Activated T-cell treated with anti-CD3 and anti-CD28 coated beads for 1 hour (primary cell): Measurements from ENCODE around the gene GNLY.
"Not testable (repeated sequence)": the region's sequence is repeated elsewhere in the genome, so short reads cannot be mapped to it uniquely, and the experiment has no call there.

ENCODE experiments used
- DNase-seq: peaks from one replicate; pipeline ENCODE4 v3.0.0-alpha.2; 2020; ENCODE audit warnings: low read depth

The GNLY gene

DNA sequence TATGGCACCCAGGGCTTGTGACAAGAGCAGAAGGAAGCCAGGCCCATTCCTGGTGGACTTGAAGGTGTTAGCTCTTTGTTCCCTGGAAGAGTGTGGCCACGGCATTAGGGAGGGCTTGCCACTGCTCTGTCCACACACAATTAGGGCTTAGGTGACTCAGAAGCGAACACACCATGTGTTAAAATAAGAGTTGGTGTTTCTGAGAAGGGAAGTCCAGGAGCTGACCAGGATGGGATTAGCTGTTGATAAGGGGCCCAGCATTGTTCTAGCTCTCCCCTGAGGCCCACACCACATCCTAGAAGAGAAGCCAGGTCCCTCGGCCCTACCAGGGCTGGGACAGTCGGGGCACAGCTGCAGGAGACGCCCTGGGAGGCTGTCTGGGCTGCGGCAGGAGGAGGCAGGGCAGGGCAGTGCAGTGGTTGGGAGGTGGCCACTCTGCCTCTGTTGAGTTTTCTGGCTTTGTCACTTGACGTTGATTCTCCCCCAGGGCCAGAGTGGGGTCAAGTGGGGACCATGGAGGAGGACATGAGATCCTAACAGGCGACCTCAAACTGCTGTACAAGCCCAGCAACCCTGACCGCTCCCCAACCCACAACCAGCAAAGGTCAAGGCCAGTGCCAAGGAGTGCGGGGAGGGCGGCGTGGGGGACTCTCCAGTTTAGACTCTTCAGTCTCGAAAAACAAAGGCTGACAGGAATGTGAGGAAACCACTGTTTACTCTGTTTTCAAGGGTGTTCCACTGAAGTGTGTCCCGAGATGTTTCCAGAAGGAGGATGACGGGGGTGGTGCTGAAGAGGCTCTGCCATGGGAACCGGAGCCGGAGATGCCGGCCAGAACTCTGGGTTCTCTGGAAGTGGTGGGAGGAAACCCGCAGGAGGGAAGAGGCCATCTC is 16.8 kb downstream of the GNLY start:
- DNase-seq = no peak

DNA sequence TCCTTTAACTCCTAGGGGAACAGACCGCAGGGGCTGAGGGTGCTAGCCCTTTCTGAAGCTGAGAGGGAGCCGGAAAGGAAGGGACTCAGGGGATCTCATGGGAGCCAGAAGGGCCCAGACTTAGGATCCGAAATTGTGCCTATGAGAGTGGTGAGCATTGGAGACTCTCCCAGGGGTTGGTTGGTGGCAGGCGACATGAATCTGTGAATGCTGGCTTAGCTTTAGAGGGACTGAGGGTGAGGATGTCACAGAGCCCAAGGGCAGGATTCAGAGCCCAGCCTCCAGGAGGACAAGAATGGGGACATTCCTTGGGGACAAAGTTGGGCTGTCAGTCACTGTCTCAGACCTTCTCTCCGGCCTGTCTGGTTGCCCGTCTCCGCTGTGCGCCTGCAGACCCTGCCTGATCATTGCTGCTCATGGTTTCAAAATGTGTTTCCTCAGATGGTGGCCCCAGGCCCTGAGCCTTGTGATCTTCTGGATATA is 17.5 kb downstream of the GNLY start:
- no peak for DNase-seq

DNA sequence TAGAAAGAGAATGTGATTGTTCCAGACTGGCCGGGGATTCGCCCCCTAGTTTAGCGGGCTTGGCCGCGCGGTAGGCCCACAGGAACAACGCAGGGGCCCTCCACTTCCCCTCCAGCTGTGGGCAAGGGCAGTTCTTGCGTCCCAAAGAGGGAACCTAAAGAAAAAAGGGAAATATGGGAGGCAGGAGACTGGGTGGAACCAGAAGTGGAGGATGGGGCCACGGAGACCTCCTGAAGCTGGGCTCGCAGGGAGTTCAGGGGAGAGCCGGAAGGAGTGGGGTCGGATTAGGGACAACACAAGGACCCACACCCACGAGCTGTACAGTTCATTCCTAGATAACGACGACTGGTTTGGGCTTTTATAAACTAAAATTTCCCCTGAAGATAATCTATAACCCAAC is 18.2 kb downstream of the GNLY start:
- no peak for DNase-seq

DNA sequence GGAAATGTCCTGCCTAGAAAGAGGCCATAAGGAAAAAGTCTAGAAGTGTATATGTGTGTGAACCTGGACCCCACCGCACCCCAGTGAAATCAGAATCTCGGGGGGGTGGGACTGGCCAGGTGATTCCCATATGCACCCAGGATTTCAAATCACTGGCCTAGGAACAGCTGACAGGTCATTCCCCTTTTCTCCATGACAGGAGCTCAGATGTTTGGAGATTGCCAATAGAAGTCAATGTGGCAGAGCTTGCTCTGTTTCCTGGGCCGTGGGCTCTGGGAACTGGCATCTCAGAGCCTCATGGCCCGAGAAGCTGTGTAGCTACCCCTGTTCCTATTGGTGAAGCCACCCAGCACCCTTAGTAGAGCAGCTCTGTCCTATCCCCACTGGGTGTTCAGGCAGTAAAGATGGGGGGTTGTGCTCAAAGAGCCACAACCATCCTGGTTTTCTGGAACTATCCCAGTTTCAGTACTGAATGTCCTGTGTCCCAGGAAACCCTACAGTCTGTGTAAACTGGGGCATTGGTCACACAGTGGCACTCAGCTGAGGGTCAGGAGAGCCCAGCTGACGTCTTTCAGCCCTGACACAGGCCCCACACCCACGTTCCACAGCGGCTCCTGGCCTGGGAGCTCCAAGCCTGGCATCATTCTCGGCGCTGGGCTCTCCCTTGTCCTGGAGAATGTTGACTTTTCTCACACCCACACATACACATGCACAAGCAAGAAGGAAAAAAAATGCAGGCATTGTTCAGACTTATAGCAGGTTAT is 18.9 kb downstream of the GNLY start:
- DNase-seq = no peak

DNA sequence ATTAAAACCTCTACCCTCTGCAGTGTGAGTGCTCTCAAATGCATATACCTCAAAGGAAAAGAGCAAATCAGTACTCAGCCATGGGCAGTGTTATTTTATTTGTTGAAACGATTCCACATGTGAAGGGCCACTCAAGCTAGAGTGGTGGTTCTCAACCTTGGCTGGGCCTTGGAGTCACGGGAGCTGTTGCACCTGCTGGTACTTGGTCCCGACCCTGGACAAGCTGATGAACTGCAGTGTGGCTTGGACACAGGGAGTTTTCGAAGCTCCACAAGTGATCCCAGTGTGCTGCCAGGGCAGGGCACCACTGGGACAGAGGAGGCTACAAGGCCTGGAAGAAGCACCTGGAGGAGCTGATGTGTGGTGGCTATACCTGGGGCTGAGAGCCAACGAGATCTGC is 19.7 kb downstream of the GNLY start:
- DNase-seq = no peak

DNA sequence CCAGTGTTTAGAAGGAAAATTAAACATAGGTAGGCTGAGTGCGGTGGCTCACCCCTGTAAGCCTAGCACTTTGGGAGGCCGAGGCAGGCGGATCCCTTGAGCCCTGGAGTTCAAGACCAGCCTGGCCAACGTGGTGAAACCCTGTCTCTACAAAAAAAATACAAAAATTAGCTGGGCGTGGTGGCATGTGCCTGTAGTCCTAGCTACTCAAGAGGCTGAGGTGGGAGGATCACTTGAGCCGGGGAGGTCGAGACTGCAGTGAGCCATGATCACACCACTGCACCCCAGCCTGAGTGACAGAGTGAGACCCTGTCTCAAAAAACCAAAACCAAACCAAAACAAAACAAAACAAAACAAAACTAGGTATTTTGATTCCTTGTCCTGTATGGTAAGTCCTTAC is 20.3 kb downstream of the GNLY start:
- not testable (repeated sequence) for DNase-seq

DNA sequence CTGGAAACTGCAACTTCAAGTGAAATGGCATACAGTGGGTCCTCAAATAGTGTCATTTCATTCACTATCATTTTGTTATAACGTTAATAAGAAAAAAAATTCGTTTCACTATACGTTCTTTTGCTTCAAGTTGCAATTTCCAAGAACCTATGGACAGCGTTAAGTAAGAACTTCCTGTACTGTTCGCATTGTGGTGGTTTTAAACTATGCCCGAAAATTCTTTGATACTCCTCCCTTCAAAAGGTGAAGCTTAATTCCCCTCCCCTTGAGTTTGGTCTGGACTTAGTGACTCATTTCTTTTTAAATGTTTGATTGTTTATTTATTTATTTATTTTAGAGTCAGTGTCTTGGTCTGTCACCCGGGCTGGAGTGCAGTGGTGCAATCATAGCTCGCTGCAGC is 20.7 kb downstream of the GNLY start:
- DNase-seq = no peak

DNA sequence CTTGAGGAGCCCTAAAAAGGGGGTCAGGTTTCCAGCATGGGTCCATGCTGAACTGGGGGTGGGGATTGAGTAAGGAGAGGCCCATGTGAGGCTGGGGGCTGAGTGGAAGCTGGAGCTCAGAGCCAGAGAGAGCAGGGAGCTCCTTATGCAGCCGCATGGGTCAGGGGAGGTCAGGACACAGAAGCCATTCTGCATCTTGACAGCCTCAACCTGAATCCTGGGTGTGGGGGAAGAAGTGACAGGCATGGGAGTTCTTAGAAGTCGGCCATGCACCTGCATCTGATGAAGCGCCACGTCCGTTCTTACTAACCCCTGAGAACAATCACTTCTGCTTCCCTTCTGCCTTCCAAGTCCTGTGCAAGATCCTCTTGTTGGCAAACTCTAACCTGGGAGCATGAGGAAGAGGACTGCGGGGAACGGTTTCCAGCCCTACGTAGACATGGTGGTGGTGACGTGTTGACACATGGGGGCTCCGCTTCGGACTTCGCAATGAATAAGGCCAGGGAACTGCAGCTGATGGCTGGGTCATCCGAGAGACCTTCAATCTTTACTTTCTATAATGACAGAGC is 22.3 kb downstream of the GNLY start:
- DNase-seq = no peak

DNA sequence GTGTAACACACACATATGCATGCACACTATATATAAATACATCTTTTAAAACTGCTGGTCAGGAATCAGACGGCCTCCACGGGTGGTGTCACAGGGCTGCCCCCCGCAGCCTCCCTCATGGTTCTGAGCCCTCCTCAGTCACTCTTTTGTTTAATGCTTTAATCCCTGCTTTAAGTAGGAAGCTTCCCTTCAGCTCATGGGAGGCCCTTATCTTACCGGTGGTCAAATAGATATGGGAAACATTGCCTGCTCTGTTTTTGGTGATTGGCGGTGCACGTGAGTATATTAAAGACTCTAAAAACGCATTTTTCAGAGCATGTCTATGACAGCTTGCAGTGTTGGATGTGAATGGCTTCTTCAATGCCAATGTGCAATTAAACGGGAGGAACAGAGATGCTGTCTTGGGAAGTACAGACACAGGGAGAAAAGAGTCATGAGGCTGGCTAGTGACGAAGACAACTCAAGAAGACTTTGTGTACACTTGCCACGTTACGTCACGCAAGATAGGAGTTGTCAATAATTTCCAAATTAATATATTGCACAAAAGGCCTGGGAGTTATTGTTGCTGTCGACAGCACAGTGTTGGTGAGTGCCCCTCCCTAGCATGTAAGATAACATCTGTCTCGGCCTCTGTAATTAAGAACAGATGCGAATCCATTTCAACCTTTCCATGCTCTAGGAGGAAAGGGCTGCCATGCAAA is 23.3 kb downstream of the GNLY start:
- DNase-seq = no peak

DNA sequence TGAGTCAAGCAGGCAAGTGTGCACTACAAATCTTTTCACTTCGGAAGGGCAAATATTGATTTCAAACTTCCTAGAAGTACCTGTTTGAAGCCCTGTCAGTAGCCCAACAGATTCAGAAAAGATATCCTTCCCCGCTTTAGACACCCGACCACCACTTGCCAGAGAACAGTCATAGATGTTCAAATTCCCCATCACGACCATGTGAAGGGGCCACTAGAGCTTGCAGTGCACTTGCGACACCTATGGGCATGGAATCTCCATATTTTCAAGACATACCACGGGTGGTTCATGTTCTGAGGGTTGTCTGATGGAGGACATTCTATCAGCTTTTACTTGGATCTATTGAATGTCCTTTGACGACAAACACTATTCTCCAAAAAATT is 23.8 kb downstream of the GNLY start:
- no peak for DNase-seq

DNA sequence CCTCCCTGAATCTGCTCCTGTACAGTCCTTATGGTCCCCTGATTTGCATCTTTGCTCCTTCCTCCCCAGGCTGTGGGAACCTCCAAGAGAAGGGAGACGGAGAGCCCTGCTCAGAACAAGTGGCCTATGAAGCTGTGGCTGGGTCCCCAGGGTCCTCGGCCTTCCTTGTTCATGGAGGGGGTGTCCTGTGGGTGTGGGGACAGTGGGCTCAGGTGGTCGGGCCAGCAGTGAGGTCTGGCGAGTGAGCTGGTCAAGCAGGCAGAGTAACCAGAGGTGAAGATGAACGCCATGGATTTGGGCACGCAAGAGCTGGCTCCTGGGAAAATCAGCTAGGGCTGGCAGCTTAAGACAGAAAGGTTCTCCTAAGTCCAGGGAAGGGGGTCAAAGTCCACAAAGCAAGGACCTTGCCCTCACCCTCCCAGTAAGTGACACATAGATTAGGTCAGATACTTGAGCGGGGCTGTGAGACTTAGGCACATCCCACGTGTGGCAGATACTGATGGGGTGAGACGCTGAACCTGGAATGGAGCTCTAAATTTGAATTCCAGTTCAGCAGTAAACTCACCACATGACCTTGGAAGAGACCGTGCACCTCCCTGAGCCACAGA is 24.8 kb downstream of the GNLY start:
- no peak for DNase-seq

DNA sequence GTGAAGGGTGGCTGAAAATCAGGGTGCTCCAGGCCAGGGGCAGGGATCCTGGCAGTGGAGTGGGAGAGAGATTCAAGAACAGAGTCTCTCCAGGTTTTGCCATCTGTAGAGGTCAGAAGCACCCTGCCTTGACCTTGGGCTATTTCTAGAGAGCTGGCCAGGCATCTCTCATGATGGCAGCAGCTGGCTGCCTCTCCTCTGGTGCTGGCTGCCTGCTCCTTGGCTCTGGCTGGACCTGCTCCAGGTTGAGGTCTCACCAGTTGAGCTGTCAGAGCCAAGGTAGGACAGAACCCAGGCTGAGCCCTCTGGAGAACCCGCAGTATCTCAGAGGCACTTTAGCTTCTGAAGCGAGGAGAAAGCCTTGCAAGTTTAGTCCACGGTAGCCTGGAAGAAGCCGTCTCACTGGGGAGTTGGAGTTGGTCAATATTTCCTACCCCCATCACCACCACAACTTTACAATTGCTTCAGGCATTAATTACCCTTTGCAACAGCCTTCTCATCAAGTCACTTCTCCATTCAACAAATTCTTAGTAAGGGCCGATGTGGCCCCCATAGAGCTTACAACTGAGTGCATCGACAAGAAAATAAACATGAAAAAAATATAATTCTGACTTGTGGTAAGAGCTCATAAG is 25.6 kb downstream of the GNLY start:
- no peak for DNase-seq

DNA sequence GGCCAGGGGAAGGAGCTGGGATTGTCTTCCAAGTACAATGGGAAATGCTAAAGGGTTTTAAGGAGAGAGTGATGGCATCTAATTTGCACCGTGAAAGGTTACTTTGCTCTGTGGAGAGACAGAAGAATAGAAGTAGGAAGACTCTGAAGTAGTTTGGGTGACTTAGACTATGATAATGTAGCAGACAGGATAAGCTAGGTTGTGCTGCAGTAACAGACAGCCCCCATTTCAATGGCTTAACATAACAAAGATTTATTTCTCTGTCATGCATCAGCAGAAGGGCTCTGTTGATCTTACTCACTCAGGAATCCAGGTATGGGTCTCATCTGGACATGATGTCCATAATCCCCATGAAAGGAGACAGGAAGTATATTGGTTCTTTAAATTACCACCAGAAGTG is 26.4 kb downstream of the GNLY start:
- no peak for DNase-seq

DNA sequence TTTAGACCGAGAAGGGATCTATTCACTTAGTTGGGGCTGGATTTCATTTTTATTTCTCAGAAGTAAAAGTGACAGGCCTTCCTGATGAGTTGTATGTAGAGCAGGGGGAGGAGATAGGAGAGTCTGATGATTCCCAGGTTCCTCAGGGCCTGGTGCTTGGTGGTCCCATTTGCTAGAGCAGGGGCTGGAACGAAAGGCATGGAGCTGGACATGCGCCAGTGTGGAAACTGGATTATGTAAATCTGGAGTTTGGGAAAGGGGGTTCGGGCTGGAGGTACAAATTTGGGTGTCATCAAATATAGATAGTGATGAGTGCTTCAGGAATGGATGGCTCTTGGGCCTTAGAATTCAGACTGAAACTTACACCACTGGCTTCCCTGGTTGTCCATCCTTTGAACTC is 27.5 kb downstream of the GNLY start:
- DNase-seq = no peak

DNA sequence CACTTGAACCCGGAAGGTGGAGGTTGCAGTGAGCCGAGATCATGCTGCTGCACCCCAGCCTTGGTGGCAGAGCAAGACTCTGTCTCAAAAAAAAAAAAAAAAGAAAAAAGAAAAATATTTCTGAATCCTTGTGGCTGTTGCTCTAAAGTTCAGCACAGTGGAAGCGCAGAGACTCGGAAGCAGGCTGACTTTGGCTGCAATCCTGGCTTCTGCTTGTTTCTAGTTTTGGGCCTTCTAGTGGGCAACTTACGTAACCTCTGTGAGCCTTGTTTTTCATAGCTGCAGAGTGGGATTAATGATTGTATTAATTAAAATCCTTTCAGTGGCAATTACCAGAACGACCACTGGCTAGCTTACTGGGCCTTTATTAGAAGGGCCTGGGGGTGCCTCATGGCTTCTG is 28.4 kb downstream of the GNLY start:
- DNase-seq = no peak

DNA sequence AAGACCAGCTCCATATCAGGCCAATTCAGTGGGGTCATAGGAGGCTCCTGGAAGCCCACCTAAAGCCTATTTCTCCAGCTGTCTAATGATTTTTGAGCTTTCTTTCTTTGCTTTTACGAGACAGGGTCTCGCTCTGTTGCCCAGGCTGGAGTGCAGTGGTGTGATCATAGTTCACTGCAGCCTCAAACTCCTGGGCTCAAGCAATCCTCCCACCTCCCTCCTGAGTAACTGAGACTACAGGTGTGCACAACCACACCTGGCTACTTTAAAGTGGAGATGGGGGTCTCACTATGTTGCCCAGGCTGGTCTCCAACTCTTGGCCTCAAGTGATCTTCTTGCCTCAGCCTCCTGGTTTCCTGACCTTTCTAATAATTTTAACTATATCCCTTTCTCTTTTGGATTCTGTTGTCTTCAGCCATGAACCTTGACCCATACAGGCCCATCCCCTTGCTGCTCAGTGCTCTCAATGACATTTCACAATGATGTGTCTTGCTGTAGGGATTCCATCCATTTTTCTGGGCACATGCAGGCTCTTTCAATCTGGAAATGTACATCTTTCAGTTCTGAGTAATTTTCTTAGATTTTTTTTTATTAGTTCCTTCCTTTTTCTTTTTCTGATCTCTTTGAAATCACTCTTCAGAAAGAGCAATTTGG is 29.7 kb downstream of the GNLY start:
- DNase-seq = no peak

DNA sequence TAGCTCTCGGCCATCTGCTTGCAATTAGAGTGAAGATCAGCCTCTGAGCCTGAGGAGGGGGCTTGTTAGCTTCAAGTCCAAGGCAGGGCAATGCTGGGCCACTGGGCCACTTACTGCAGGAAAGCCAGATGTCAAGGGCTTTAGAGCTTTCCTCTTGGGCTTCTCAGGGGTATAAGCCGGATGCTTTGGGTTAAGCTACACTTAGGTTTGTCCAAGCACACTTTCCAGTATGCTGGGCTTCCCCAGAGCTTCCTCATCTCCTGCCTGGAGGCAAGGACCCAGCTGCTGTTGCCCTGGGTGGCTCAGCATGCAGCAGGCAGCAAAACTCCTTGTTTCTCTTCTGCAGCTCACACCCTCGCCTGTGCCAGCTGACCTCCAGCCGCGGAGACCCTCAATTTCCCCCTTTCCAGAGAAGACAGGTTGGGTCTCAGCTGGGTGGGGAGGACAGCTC is 30.6 kb downstream of the GNLY start:
- DNase-seq = no peak

DNA sequence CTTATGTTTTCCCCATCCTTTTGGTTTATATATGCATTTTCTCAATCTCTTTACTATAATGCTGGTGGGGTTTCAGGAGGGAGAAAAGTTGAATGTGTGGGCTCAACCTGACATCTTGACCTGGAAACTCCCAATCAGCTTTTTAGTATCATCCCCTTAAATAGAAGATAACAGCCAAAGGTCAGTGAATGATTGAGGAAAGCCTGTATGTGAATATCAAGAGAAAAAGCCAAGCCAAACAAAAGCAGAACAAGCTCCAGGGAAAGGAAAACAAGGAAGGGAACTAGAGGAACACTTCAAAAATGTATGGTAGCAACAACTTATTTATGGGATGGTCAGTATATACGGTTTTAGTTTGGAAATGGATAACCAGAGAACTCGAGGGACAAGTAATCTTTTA is 31.3 kb downstream of the GNLY start:
- no peak for DNase-seq

DNA sequence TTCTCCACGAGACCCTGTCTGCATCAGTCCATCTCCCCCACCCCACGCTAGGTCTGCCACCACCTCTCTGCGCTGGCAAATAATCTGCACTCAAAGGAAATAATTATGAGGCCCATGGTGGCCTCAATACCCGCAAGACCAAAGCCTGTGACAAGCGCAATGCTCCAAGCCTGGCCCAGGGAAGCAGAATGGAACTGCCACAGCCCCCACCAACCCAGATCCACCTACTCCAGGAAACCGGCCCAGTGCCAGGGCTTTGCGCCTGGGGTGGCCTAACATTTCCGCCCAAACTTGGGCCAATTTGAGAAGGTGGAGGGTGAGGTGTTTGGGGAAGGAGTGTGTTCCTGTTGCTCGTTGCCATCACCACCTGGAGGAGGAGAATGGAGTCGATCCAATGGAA is 33.6 kb downstream of the GNLY start:
- no peak for DNase-seq

DNA sequence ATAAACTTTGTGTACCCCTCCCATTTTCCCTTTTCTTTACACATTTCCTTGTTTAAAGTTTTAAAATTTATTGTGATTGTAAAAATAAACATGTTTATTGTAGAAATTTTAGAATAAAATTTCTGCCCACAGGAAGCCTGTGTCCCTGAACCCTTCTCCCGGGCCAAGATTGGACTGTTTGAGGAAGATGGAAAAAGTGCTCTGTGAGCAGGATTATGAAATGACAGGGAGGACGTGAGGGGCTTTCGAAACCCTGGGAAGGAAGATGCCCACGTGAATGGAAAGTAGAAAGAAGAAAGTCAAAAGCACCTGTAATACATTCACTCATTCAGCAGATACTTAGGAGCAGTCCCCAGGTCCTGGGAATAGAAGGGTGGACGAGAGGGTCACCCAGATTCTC is 34.2 kb downstream of the GNLY start:
- DNase-seq = no peak
